Testis (tissue), 2 donors: ENCODE data around the gene SLC34A3.

Source experiments
- CTCF ChIP-seq, 3 experiments: fragments of 450-650 bp in 2 of 3; fragments of 200-600 bp in 1 of 3; sonication (generic) in 1 of 3; IDR thresholded peaks; one replicate each; pipeline ENCODE4 v1.5.1; 2016 to 2019; ENCODE audit warnings: antibody characterized with exemption in 3 of 3, mild to moderate bottlenecking in 2 of 3, moderate library complexity in 1 of 3
- POLR2A ChIP-seq: fragments of 450-650 bp; IDR thresholded peaks from one replicate; pipeline ENCODE4 v1.6.1; 2017; ENCODE audit warnings: antibody characterized with exemption, mild to moderate bottlenecking, moderate library complexity

DNA sequence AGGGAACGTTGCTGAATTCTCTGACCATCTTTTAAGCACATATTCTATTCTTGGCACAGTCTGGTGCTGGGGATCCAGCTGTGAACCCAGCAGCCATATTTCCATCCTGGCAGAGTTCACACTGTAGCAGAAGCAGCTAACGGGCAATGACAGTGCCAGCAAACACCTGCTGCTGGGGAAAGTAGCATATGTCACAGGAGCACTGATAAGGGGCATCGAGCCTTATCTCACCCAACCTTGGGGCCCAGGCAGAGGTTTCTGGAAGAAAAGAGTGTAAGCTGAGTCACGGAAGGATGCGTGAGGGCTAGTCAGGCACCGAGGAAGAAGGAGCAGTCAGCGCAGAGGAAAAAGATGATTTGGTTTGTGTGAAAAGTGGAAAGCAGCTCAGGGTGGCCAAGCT is 24.1 kb upstream of the SLC34A3 start:
- TF ChIP-seq CTCF (IDR thresholded peaks at IDR 0.05) = no peak
- TF ChIP-seq POLR2A = no peak
